Esophagus muscularis mucosa (tissue), 4 donors: ENCODE measurements around the gene PTAFR.

Experiments used
- EP300 ChIP-seq: sonication (generic); formaldehyde crosslinking; IDR thresholded peaks from one replicate; pipeline ENCODE4 v1.6.1; 2017; ENCODE audit warnings: antibody characterized with exemption
- POLR2A ChIP-seq: fragments of 450-650 bp; IDR thresholded peaks from one replicate; pipeline ENCODE4 v1.6.1; 2017; ENCODE audit warnings: antibody characterized with exemption, moderate library complexity, mild to moderate bottlenecking, low read depth
- POLR2AphosphoS5 ChIP-seq, 2 donors: sonication (generic); formaldehyde crosslinking; IDR thresholded peaks; one replicate each; pipeline ENCODE4 v1.6.1; 2017; ENCODE audit warnings: antibody characterized with exemption in 2 of 2
- TF ChIP-seq, protein P1 (sequence below), 3 experiments: fragments of 200-600 bp in 2 of 3; fragments of 450-650 bp in 1 of 3; sonication (generic) in 2 of 3; IDR thresholded peaks; one replicate each; pipeline ENCODE4 v1.5.1; 2017 to 2019; ENCODE audit warnings: antibody characterized with exemption in 3 of 3, mild to moderate bottlenecking in 2 of 3, moderate library complexity in 1 of 3

DNA sequence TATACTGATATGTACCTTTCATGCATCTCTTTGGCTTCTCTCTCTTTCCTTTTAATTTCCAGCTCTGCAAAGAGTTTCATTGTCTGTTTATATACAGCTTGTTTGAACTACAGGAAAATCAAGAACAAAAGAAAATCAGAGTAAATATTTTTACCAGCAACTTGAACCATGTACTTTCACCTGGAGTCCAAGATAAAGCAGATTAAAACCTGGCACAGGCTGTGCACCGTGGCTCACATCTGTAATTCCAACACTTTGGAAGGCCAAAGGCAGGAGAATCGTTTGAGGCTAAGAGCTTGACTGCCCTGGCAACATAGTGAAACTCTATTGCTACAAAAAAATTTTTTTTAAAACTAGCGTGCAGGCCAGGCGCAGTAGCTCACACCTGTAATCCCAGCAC is 28.8 kb upstream of the PTAFR start:
- TF ChIP-seq, protein P1, sequence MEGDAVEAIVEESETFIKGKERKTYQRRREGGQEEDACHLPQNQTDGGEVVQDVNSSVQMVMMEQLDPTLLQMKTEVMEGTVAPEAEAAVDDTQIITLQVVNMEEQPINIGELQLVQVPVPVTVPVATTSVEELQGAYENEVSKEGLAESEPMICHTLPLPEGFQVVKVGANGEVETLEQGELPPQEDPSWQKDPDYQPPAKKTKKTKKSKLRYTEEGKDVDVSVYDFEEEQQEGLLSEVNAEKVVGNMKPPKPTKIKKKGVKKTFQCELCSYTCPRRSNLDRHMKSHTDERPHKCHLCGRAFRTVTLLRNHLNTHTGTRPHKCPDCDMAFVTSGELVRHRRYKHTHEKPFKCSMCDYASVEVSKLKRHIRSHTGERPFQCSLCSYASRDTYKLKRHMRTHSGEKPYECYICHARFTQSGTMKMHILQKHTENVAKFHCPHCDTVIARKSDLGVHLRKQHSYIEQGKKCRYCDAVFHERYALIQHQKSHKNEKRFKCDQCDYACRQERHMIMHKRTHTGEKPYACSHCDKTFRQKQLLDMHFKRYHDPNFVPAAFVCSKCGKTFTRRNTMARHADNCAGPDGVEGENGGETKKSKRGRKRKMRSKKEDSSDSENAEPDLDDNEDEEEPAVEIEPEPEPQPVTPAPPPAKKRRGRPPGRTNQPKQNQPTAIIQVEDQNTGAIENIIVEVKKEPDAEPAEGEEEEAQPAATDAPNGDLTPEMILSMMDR (IDR thresholded peaks at IDR 0.05) = no peak
- no peak for TF ChIP-seq POLR2A
- TF ChIP-seq EP300 = no peak
- no peak for TF ChIP-seq POLR2AphosphoS5 (IDR thresholded peaks at IDR 0.05)
